ENCODE measurements around the gene P3H4. TPM values are rescaled to one million over a fixed set of nuclear protein-coding genes. Genes with fewer than 3 reads are reported as not detected.

Gene P3H4
- total and polyA plus RNA-seq, 10 of the 15 experiments (the other 5 are each of a cell fraction or from before 2014, with no cell fraction given) = 0.32 to 1.1 (median 0.64) TPM; not detected in 1

GRCh38 chr17:41824086-41824485, 12.3 kb upstream of the P3H4 start:
- TF ChIP-seq CREB1 (IDR thresholded peaks at IDR 0.05; ENCODE audit: low read depth) (no peak), ESRRA (IDR thresholded peaks at IDR 0.05; ENCODE audit: low read length) (no peak), E2F4 (IDR thresholded peaks at IDR 0.05; ENCODE audit: low read depth, low read length) (no peak), MYB (IDR thresholded peaks at IDR 0.05; ENCODE audit: borderline replicate concordance, low read depth, low read length) (no peak), BCLAF1 (IDR thresholded peaks at IDR 0.05) (no peak), SRF (IDR thresholded peaks at IDR 0.05; ENCODE audit: low read depth in 2 of 2, low read length in 2 of 2) (no peak), SMAD1 (IDR thresholded peaks at IDR 0.05; ENCODE audit: low read depth, partially characterized antibody) (no peak), ZNF622 (IDR thresholded peaks at IDR 0.05) (no peak), ZBTB33 (IDR thresholded peaks at IDR 0.05) (no peak), FOXK2 (IDR thresholded peaks at IDR 0.05) (no peak), ZSCAN29 (IDR thresholded peaks at IDR 0.05) (no peak), YY1 (IDR thresholded peaks at IDR 0.05; ENCODE audit: low read depth, low read length) (no peak), PAX5 (IDR thresholded peaks at IDR 0.05; ENCODE audit: borderline replicate concordance, low read depth, low read length) (no peak), CBFB (IDR thresholded peaks at IDR 0.05; ENCODE audit: low read depth) (no peak)
- in situ Hi-C loops (cut with MboI) (no loop called here), intact Hi-C loops (cut with micrococcal nuclease; ENCODE audit: unreplicated experiment) (no loop called here)
- ChIA-PET RAD21 (ENCODE audit: unreplicated experiment) (no interaction called here), CTCF (no interaction called here), SMC1A (ENCODE audit: uncharacterized antibody, unreplicated experiment) (no interaction called here), POLR2A (no interaction called here)
- ATAC-seq = no peak
- H3K27ac ChIP-seq (ENCODE audit: control insufficient read depth, insufficient read depth) = no peak overlapping the region
- H2AFZ ChIP-seq (ENCODE audit: control insufficient read depth, low read depth, low read length) = no peak overlapping the region
- H3K4me2 ChIP-seq (ENCODE audit: control insufficient read depth, insufficient read depth) = no peak overlapping the region
- WGBS (ENCODE audit: insufficient coverage, insufficient replicate concordance, low lambda C conversion rate, missing lambda C conversion rate) = 69% methylated on average over 7 of the region's 7 CpGs
- H3K4me3 ChIP-seq = no peak overlapping the region
- H3K4me1 ChIP-seq (ENCODE audit: control insufficient read depth, insufficient read depth, low read length) = peaks cover 3% of the 10 kb centered on the region
- no peaks in the 10 kb centered on the region for H3K9me3 ChIP-seq (replicated peaks; ENCODE audit: control insufficient read depth, insufficient read depth, low read length)
- no peak for FAIRE-seq
- BruUV-seq (replicated peaks) = no TSS peak
- DNase-seq (ENCODE audit: low read depth, low spot score) = no peak
- H3K36me3 ChIP-seq (ENCODE audit: control insufficient read depth in 2 of 2, insufficient read depth in 2 of 2, low read length in 1 of 2) = peaks cover 0 to 3% of the 10 kb centered on the region in 2 experiments; a peak in 1 of 4 replicates
- no peak overlapping the region for H3K9ac ChIP-seq (ENCODE audit: control insufficient read depth, insufficient read depth, low read length)
- no peaks in the 10 kb centered on the region for H3K79me2 ChIP-seq (ENCODE audit: control insufficient read depth, insufficient read depth, low read length)
- H3K27me3 ChIP-seq (replicated peaks in 1 of 2; ENCODE audit: control insufficient read depth in 2 of 2, insufficient read depth in 2 of 2, low read length in 1 of 2) = no peaks in the 10 kb centered on the region
- no peaks in the 10 kb centered on the region for H4K20me1 ChIP-seq (ENCODE audit: control insufficient read depth, insufficient read depth)

Data from GM12878 (cell line).